ENCODE measurements around the gene C9orf78.

The C9orf78 gene

DNA sequence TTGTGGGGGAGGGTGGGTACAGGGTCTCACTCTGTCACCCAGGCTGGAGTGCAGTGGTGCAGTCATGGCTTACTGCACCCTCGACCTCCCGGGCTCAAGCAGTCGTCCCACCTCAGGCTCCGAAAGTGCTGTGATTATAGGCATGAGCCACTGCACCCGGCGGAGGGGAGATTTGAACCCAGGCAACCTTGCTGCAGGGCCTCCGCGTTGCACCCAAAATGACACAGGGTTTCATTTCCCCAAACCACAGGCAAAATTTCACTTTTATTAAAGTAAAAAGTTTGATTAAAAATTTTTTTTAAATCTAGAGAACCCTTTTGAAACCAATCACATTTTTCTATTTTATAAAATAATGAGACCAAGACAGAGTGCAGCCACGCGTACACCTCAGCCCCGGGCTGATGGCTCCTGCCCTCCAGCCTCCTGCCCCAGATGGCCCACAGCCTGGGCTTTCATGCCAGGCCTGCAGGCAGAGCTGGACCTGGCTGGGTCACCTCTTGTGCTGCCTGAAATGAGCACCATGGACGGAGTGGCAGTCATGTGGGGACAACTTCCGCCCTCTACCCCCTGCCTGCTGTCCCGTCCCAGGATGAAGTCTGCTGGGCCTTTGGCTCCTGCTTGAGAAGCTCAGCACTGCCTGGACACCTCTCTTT, 30.7 kb upstream of the C9orf78 start:
- no peak for TF ChIP-seq TCF12 (IDR thresholded peaks at IDR 0.05; ENCODE audit: low read depth)
- TF ChIP-seq RAD21 (IDR thresholded peaks at IDR 0.05; ENCODE audit: low read depth), result no peak
- no peak for TF ChIP-seq EP300 (IDR thresholded peaks at IDR 0.05; ENCODE audit: borderline replicate concordance)
- no peak for TF ChIP-seq CREB1 (IDR thresholded peaks at IDR 0.05; ENCODE audit: low read depth)
- TF ChIP-seq NFIC (IDR thresholded peaks at IDR 0.05), result no peak
- TF ChIP-seq CEBPB (IDR thresholded peaks at IDR 0.05), result no peak
- no peak for TF ChIP-seq ZBTB7A (IDR thresholded peaks at IDR 0.05; ENCODE audit: low read depth)
- no peak for TF ChIP-seq REST (IDR thresholded peaks at IDR 0.05; ENCODE audit: low read depth)
- TF ChIP-seq, protein P1, sequence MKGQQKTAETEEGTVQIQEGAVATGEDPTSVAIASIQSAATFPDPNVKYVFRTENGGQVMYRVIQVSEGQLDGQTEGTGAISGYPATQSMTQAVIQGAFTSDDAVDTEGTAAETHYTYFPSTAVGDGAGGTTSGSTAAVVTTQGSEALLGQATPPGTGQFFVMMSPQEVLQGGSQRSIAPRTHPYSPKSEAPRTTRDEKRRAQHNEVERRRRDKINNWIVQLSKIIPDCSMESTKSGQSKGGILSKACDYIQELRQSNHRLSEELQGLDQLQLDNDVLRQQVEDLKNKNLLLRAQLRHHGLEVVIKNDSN (IDR thresholded peaks at IDR 0.05), result no peak
- no peak for TF ChIP-seq TEAD4 (IDR thresholded peaks at IDR 0.05)
- TF ChIP-seq FOXM1 (IDR thresholded peaks at IDR 0.05; ENCODE audit: borderline replicate concordance, low read depth), result no peak

DNA sequence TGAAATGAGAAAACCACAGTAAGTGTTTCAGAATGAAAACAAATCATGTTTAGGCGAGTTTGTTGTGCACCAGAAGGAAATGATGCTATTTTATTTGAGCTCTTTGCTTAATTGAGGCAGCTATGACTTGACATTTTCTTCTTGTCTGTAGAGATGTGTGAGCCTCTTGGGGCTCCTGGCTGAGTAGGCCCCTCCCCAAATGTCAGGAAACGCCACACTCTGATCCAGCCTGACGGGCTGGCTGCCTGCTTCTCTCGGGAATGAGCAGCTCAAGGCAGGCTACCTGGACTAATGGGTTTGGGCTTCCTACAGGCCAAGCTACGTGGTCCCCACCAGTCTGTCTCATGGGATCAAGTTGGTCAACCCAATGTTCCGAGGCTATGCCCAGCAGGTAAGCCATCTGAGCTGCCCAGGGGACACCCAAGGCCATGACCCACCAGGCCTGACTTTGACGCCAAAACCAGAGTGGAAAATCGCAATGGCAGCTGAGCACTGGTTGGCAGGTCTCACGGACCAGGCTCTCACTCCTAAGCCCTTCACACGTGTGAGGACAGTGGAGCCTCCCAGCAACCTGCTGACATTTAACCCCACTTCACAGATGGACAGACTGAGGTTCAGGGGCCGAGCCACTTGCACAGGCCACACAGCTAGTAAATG, 30.0 kb upstream of the C9orf78 start:
- TF ChIP-seq TAF1 (IDR thresholded peaks at IDR 0.05; ENCODE audit: low read depth) (no peak), CEBPB (IDR thresholded peaks at IDR 0.05) (no peak), FOXM1 (IDR thresholded peaks at IDR 0.05; ENCODE audit: borderline replicate concordance, low read depth) (no peak), YY1 (IDR thresholded peaks at IDR 0.05; ENCODE audit: low read depth) (no peak), REST (IDR thresholded peaks at IDR 0.05; ENCODE audit: low read depth) (no peak), EGR1 (IDR thresholded peaks at IDR 0.05) (no peak)

- TF ChIP-seq CREB1 (IDR thresholded peaks at IDR 0.05; ENCODE audit: low read depth) (no peak), FOXM1 (IDR thresholded peaks at IDR 0.05; ENCODE audit: borderline replicate concordance, low read depth) (no peak), YY1 (IDR thresholded peaks at IDR 0.05; ENCODE audit: low read depth) (no peak), EP300 (IDR thresholded peaks at IDR 0.05; ENCODE audit: borderline replicate concordance) (no peak), NFIC (IDR thresholded peaks at IDR 0.05) (no peak)
- TF ChIP-seq, protein P2, sequence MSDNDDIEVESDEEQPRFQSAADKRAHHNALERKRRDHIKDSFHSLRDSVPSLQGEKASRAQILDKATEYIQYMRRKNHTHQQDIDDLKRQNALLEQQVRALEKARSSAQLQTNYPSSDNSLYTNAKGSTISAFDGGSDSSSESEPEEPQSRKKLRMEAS (IDR thresholded peaks at IDR 0.05), result no peak
- TF ChIP-seq, protein P1 (IDR thresholded peaks at IDR 0.05), result no peak
Measured at GRCh38 chr9:129863059-129863690, 28.1 kb upstream of the C9orf78 start.

GRCh38 chr9:129861447-129861827, 26.4 kb upstream of the C9orf78 start:
- TF ChIP-seq, protein P1 (IDR thresholded peaks at IDR 0.05), result no peak
- no peak for TF ChIP-seq TEAD4 (IDR thresholded peaks at IDR 0.05)
- no peak for TF ChIP-seq CREB1 (IDR thresholded peaks at IDR 0.05; ENCODE audit: low read depth)
- TF ChIP-seq NFIC (IDR thresholded peaks at IDR 0.05), result no peak
- TF ChIP-seq EGR1 (IDR thresholded peaks at IDR 0.05), result no peak
- no peak for TF ChIP-seq REST (IDR thresholded peaks at IDR 0.05; ENCODE audit: low read depth)
- TF ChIP-seq RAD21 (IDR thresholded peaks at IDR 0.05; ENCODE audit: low read depth), result no peak
- TF ChIP-seq CEBPB (IDR thresholded peaks at IDR 0.05), result no peak
- TF ChIP-seq TAF1 (IDR thresholded peaks at IDR 0.05; ENCODE audit: low read depth), result no peak
- TF ChIP-seq YY1 (IDR thresholded peaks at IDR 0.05; ENCODE audit: low read depth), result no peak

All from Ishikawa (cell line).